K562 (cell line): ENCODE results near the gene RERE. TPM values are rescaled to one million over a fixed set of nuclear protein-coding genes. Genes with fewer than 3 reads are reported as not detected.
A peak's percentile ranks its signal among the peaks of the same experiment; 100 is the strongest.

Source experiments
- ATAC-seq: fragments of 200-7000 bp; cut with Tn5 transposase; 3 replicates; pipeline ENCODE4 v1.9.1; 2020; ENCODE audit warnings: moderate library complexity
- Bru-seq: library from RNA; stranded (reverse); fragments of 400-500 nt; gene quantifications from one replicate; lab custom pipeline; 2021; lab: Mats Ljungman, UMichigan
- BruChase-seq, 2 experiments: library from RNA; stranded (reverse); fragments of 400-500 nt; gene quantifications; one replicate each; lab custom pipeline; 2021; lab: Mats Ljungman, UMichigan
- BruUV-seq: library from RNA; stranded (reverse); fragments of 400-500 nt; replicated peaks from 2 replicates; lab custom pipeline; 2021; lab: Mats Ljungman, UMichigan
- CTCF ChIA-PET: fragments of 300-600 bp; formaldehyde crosslinking; extraction: SDS; loops from one replicate; lab custom pipeline; 2021; ENCODE audit warnings: low intra/inter-chr PET ratio; lab: Yijun Ruan, JAX
- POLR2A ChIA-PET: fragments of 300-600, 350-650 bp; sonication (Branson Sonifier 250); formaldehyde crosslinking; extraction: SDS; loops from one replicate; lab custom pipeline; 2021; ENCODE audit warnings: antibody characterized with exemption, inconsistent platforms; lab: Yijun Ruan, JAX
- DNase-seq, 4 experiments: peaks; one replicate each; pipeline versions ENCODE4 v3.0.0 to v3.0.0-alpha.2; 2011 to 2018; ENCODE audit warnings: low spot score in 3 of 4, mixed read lengths in 3 of 4; ENCODE audit errors: extremely low read depth in 1 of 4
- FAIRE-seq: peaks from 2 replicates; lab custom pipeline; 2011; peaks lifted over from hg19 to GRCh38; lab: Jason Lieb, UNC
- H2AFZ ChIP-seq: 2 replicates; pipeline ENCODE4 v1.6.0; 2011; ENCODE audit warnings: low read depth, low read length, control low read depth, inconsistent platforms
- H3K27ac ChIP-seq: fragments of 200-600 bp; 3 replicates; pipeline ENCODE4 v1.8.0; 2011; ENCODE audit warnings: low read depth, mild to moderate bottlenecking, control low read depth, inconsistent platforms, low read length, moderate library complexity, mixed read lengths; ENCODE audit errors: extremely low read depth
- H3K27me3 ChIP-seq, 2 experiments: fragments of 300-600 bp in 1 of 2; 2 replicates in 1 of 2; 3 replicates in 1 of 2; pipeline versions ENCODE4 v1.6.0 to v1.8.0; 2011; ENCODE audit warnings: inconsistent platforms in 2 of 2, low read length in 2 of 2, mild to moderate bottlenecking in 1 of 2, mixed read lengths in 1 of 2, moderate library complexity in 1 of 2; ENCODE audit not compliant: control insufficient read depth in 2 of 2, insufficient read depth in 2 of 2
- H3K36me3 ChIP-seq: fragments of 300-600 bp; 3 replicates; pipeline ENCODE4 v1.8.0; 2011; ENCODE audit warnings: mild to moderate bottlenecking, low read length, inconsistent platforms; ENCODE audit not compliant: control insufficient read depth, insufficient read depth
- H3K4me1 ChIP-seq, 2 experiments: fragments of 200-600 bp in 1 of 2; replicated peaks in 1 of 2; 2 replicates in 1 of 2; 3 replicates in 1 of 2; pipeline versions ENCODE4 v1.5.1 to v1.8.0; 2011; ENCODE audit warnings: inconsistent platforms in 2 of 2, low read length in 2 of 2, mild to moderate bottlenecking in 1 of 2, mixed read lengths in 1 of 2, moderate library complexity in 1 of 2; ENCODE audit not compliant: control insufficient read depth in 2 of 2, insufficient read depth in 2 of 2
- H3K4me2 ChIP-seq: 2 replicates; pipeline ENCODE4 v1.6.1; 2011; ENCODE audit warnings: low read length, control low read depth, inconsistent platforms, mixed read lengths; ENCODE audit not compliant: insufficient read depth
- H3K4me3 ChIP-seq: fragments of 200-600 bp; sonication (generic), shearing (Covaris generic); 2 replicates; pipeline ENCODE4 v1.5.1; 2016; ENCODE audit warnings: control low read depth, inconsistent platforms
- H3K79me2 ChIP-seq: fragments of 200-600 bp; 3 replicates; pipeline ENCODE4 v1.8.0; 2011; ENCODE audit warnings: low read length, inconsistent platforms; ENCODE audit not compliant: control insufficient read depth, insufficient read depth
- H3K9ac ChIP-seq, 2 experiments: 2 replicates each; pipeline versions ENCODE4 v1.6.0 to v1.6.1; 2011; ENCODE audit warnings: low read depth in 2 of 2, low read length in 2 of 2, control low read depth in 1 of 2, inconsistent platforms in 1 of 2, mild to moderate bottlenecking in 1 of 2, mixed read lengths in 1 of 2; ENCODE audit not compliant: insufficient read depth in 1 of 2
- H3K9me1 ChIP-seq: one replicate; pipeline ENCODE4 v1.6.0; 2011; ENCODE audit warnings: inconsistent platforms, mild to moderate bottlenecking, low read length, moderate library complexity; ENCODE audit not compliant: control insufficient read depth, insufficient read depth
- H3K9me3 ChIP-seq: replicated peaks from 2 replicates; pipeline ENCODE4 v1.5.1; 2011; ENCODE audit warnings: low read depth, low read length, inconsistent platforms; ENCODE audit not compliant: control insufficient read depth, insufficient read depth
- H4K20me1 ChIP-seq: replicated peaks from 2 replicates; pipeline ENCODE4 v1.6.1; 2011; ENCODE audit warnings: low read length, inconsistent platforms, mixed read lengths; ENCODE audit not compliant: control insufficient read depth, insufficient read depth
- BRD9 ChIP-seq: fragments of 450-650 bp; IDR thresholded peaks from 2 replicates; pipeline ENCODE4 v1.6.1; 2018; ENCODE audit warnings: low read depth; ENCODE audit not compliant: partially characterized antibody
- CBFA2T3 ChIP-seq: fragments of 450-650 bp; IDR thresholded peaks from 2 replicates; pipeline ENCODE4 v1.6.1; 2017
- EGR1 ChIP-seq: fragments of 450-650 bp; conservative IDR thresholded peaks from 2 replicates; pipeline ENCODE4 v1.6.1; 2017; ENCODE audit warnings: mild to moderate bottlenecking
- KHSRP ChIP-seq: fragments of 450-650 bp; IDR thresholded peaks from 2 replicates; pipeline ENCODE4 v1.6.1; 2017
- MLLT1 ChIP-seq, 2 experiments: fragments of 450-650 bp; IDR thresholded peaks; 2 replicates each; pipeline ENCODE4 v1.6.1; 2016
- MLX ChIP-seq, 2 experiments: fragments of 450-650 bp in 1 of 2; sonication (generic) in 1 of 2; formaldehyde crosslinking; conservative IDR thresholded peaks; 2 replicates each; pipeline versions ENCODE4 v1.4.0 to v1.8.1; 2020 to 2022; ENCODE audit warnings: mild to moderate bottlenecking in 1 of 2, missing genetic modification reagents in 1 of 2
- MTF1 ChIP-seq: fragments of 250-450 bp; sonication (Bioruptor Pico); IDR thresholded peaks from 2 replicates; pipeline ENCODE4 v1.9.0; 2021; ENCODE audit warnings: moderate library complexity, mild to moderate bottlenecking, inconsistent platforms, borderline replicate concordance
- POLR3A ChIP-seq: IDR thresholded peaks from 2 replicates; pipeline ENCODE4 v1.6.1; 2011; ENCODE audit warnings: borderline replicate concordance, mild to moderate bottlenecking, moderate library complexity; ENCODE audit not compliant: insufficient read length, insufficient read depth; ENCODE audit errors: extremely low read depth
- SIN3B ChIP-seq: fragments of 450-650 bp; IDR thresholded peaks from 2 replicates; pipeline ENCODE4 v1.6.1; 2017; ENCODE audit warnings: low read depth, mild to moderate bottlenecking, moderate library complexity
- TCF7L2 ChIP-seq: fragments of 150-350 bp; IDR thresholded peaks from 2 replicates; pipeline ENCODE4 v1.6.1; 2016; ENCODE audit warnings: low read depth, mild to moderate bottlenecking, low read length, moderate library complexity
- ZFX ChIP-seq: sonication (generic); formaldehyde crosslinking; IDR thresholded peaks from 2 replicates; pipeline ENCODE4 v1.8.0; 2022; ENCODE audit warnings: mild to moderate bottlenecking, missing genetic modification reagents, moderate library complexity
- WGBS: fragments of 100-300 bp; shearing (Covaris generic); methylation state at CpG from one replicate; pipeline ENCODE4 v1.1.6; 2016; ENCODE audit warnings: low coverage, mixed read lengths; ENCODE audit not compliant: insufficient coverage; ENCODE audit errors: missing lambda C conversion rate; 5-methylcytosine and 5-hydroxymethylcytosine counted together
- in situ Hi-C: fragments of 300-500 bp; cut with MboI; formaldehyde crosslinking; loops from 4 replicates; pipeline ENCODE4 v1.15.0; 2018; ENCODE audit warnings: inconsistent platforms, mixed read lengths
- intact Hi-C: fragments of 100-400 bp; cut with micrococcal nuclease; formaldehyde crosslinking; loops from 2 replicates; pipeline ENCODE4 v1.14.2; 2022
- long read RNA-seq, 3 experiments: library from polyadenylated mRNA in 2 of 3; library from RNA in 1 of 3; unstranded in 2 of 3; stranded (forward) in 1 of 3; transcript quantifications; one replicate each; pipeline ENCODE4 v2.0.0, GENCODE V29; 2019 to 2022
- polyA minus RNA-seq, 3 experiments: library from RNA; depleted of rRNA, polyadenylated mRNA; stranded (reverse); fragments of >200 nt; gene quantifications; 2 replicates each; pipeline ENCODE4 v1.2.3, GENCODE V29; 2011
- polyA plus RNA-seq, 8 experiments: library from polyadenylated mRNA; depleted of rRNA in 4 of 8; stranded (reverse) in 5 of 8; unstranded in 3 of 8; fragments of >200 nt; fragmentation: Nextera tagmentation in 2 of 8; fragmentation: Illumina TruSeq in 1 of 8; extraction: Ambion mirVana in 2 of 8; extraction: Trizol in 1 of 8; gene quantifications; 2 replicates each; pipeline versions ENCODE4 v1.2.1 to v1.2.3, GENCODE V29; 2011 to 2014; ENCODE audit warnings: inconsistent platforms in 1 of 8, missing spikeins in 1 of 8
- total RNA-seq, 7 experiments: library from RNA; depleted of rRNA in 6 of 7; stranded (reverse); fragments of >200 nt in 6 of 7; fragmentation: Illumina TruSeq in 2 of 7; extraction: Trizol in 2 of 7; gene quantifications; 2 replicates each; pipeline versions ENCODE4 v1.2.1 to v1.2.3, GENCODE V29; 2011 to 2021; ENCODE audit warnings: low replicate concordance in 1 of 7
- TF ChIP-seq, protein P1 (sequence below): fragments of 250-450 bp; sonication (Bioruptor Pico); IDR thresholded peaks from 2 replicates; pipeline ENCODE4 v1.8.0; 2022; ENCODE audit warnings: inconsistent platforms, mild to moderate bottlenecking, moderate library complexity, borderline replicate concordance

Gene RERE
- total RNA-seq (2011; cell fraction: chromatin; rRNA removed; ENCODE audit: low replicate concordance) = 171 and 273 TPM in 2 replicates
- total RNA-seq (2011; cell fraction: nucleolus; rRNA removed) = 61.4 and 68.2 TPM in 2 replicates
- total RNA-seq (2011; cell fraction: nucleoplasm; rRNA removed) = 135 and 159 TPM in 2 replicates
- 14.2 and 14.4 TPM in 2 replicates for total RNA-seq (2014; rRNA removed)
- total RNA-seq (2014; rRNA removed; fragmentation: Illumina TruSeq; extraction: Trizol) = 13.4 and 14.6 TPM in 2 replicates
- total RNA-seq (2015; rRNA removed; fragmentation: Illumina TruSeq; extraction: Trizol) = 12.9 and 14.2 TPM in 2 replicates
- 40.2 and 51.5 TPM in 2 replicates for total RNA-seq (2021)
- polyA plus RNA-seq (2011; rRNA removed) = 5.3 and 8.3 TPM in 2 replicates
- polyA plus RNA-seq (2011; cell fraction: cytosol; rRNA removed) = 5.1 and 11.3 TPM in 2 replicates
- 35.9 and 36.4 TPM in 2 replicates for polyA plus RNA-seq (2011; cell fraction: nucleus; rRNA removed)
- polyA plus RNA-seq (2012) = 22.1 and 24.3 TPM in 2 replicates
- polyA plus RNA-seq (2014; fragmentation: Illumina TruSeq; extraction: Trizol) = 21.1 and 25.2 TPM in 2 replicates
- polyA plus RNA-seq (2014; fragmentation: Nextera tagmentation; extraction: Ambion mirVana) = 1 to 10 TPM; 3.0 to 5.4 TPM
- polyA plus RNA-seq (2014; rRNA removed) = 8.0 and 22.3 TPM in 2 replicates
- 55.5 and 81.8 TPM in 2 replicates for polyA minus RNA-seq (2011; rRNA and poly(A)+ RNA removed)
- 45.2 and 50.4 TPM in 2 replicates for polyA minus RNA-seq (2011; cell fraction: cytosol; rRNA and poly(A)+ RNA removed)
- polyA minus RNA-seq (2011; cell fraction: nucleus; rRNA and poly(A)+ RNA removed) = 32.6 and 64.3 TPM in 2 replicates
- Bru-seq, nascent RNA = percentile 83 among the genes with signal in this experiment
- BruChase-seq, experiment 1, labeled RNA remaining after a 2-hour chase = percentile 83 among the genes with signal in this experiment
- percentile 79 among the genes with signal in this experiment for BruChase-seq, experiment 2, labeled RNA remaining after a 6-hour chase
- long read RNA-seq, experiment 1, partial matches to known transcripts = 31 of 67 reads
- long read RNA-seq, experiment 1, other reads (novel, unspliced or antisense) = 36 of 67 reads
- long read RNA-seq, experiment 2, partial matches to known transcripts = 8 of 23 reads
- long read RNA-seq, experiment 2, other reads (novel, unspliced or antisense) = 15 of 23 reads
- long read RNA-seq, experiment 3, partial matches to known transcripts = 2 of 5 reads
- long read RNA-seq, experiment 3, other reads (novel, unspliced or antisense) = 3 of 5 reads

- peak; percentile 75 for FAIRE-seq
- H3K4me2 ChIP-seq = peak within 1 kb of the TSS; percentile 85
- under 1% methylated on average over 36 of the region's 82 CpGs for WGBS
- H2AFZ ChIP-seq = peak within 1 kb of the TSS; percentile 83
- peak; percentile 96 to 100 (median 100) for DNase-seq
- ChIA-PET CTCF (interaction anchor here (0.7 kb wide), 1 partner anchor 54 kb away, joined by 4 read pairs; no protein-coding TSS in a partner anchor), POLR2A (interaction anchor here (0.8 to 1.0 kb wide), 3 partner anchors 11 to 41 kb away, joined by 3 to 4 read pairs (median 3); no protein-coding TSS in a partner anchor)
- H3K9me3 ChIP-seq = no peaks in the 10 kb centered on the region
- BruUV-seq = no TSS peak
- intact Hi-C loops (no loop called here), in situ Hi-C loops (no loop called here)
- peak within 1 kb of the TSS; percentile 86 to 98 for H3K9ac ChIP-seq
- no peaks in the 10 kb centered on the region for H3K36me3 ChIP-seq
- H4K20me1 ChIP-seq = peaks cover 7% of the 10 kb centered on the region
- H3K4me3 ChIP-seq = peak within 1 kb of the TSS; percentile 82
- peak within 1 kb of the TSS; percentile 90 for H3K27ac ChIP-seq
- H3K4me1 ChIP-seq = peaks cover 7 to 19% of the 10 kb centered on the region in 2 experiments
- H3K9me1 ChIP-seq = no peaks in the 10 kb centered on the region
- peaks cover 48% of the 10 kb centered on the region for H3K79me2 ChIP-seq
- ATAC-seq = peak; percentile 91
- no peaks in the 10 kb centered on the region for H3K27me3 ChIP-seq
- TF ChIP-seq SIN3B (peak; percentile 63), KHSRP (no peak), CBFA2T3 (no peak), MTF1 (CRISPR knock-in tag) (no peak), MLLT1 (IDR thresholded peaks at IDR 0.05) (peak; percentile 88 to 90; a peak in 3 of 4 replicates), MLX (CRISPR knock-in tag; conservative IDR thresholded peaks at IDR 0.05) (no peak), BRD9 (no peak), EGR1 (peak; percentile 91), ZFX (peak; percentile 69), TCF7L2 (no peak), POLR3A (no peak)
- TF ChIP-seq, protein P1, sequence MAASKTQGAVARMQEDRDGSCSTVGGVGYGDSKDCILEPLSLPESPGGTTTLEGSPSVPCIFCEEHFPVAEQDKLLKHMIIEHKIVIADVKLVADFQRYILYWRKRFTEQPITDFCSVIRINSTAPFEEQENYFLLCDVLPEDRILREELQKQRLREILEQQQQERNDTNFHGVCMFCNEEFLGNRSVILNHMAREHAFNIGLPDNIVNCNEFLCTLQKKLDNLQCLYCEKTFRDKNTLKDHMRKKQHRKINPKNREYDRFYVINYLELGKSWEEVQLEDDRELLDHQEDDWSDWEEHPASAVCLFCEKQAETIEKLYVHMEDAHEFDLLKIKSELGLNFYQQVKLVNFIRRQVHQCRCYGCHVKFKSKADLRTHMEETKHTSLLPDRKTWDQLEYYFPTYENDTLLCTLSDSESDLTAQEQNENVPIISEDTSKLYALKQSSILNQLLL (CRISPR knock-in tag) = no peak
Measured at GRCh38 chr1:8817412-8818324, at the start of gene RERE. Gene RERE (minus strand): TSS chr1:8817640.
